Stimulated activated CD8-positive, alpha-beta memory T cell treated with anti-CD3 and anti-CD28 coated beads, Interleukin-12 subunit alpha, Interleukin-12 subunit beta, amount 100 ng/mL, for 24 hours (primary cell): ENCODE results near the gene COL6A2.
"Not testable (repeated sequence)": the region's sequence is repeated elsewhere in the genome, so short reads cannot be mapped to it uniquely, and the experiment has no call there.

Experiments
- DNase-seq: peaks from one replicate; pipeline ENCODE4 v3.0.0-alpha.2; 2020; ENCODE audit errors: extremely low read depth

Gene COL6A2

GRCh38 chr21:46126309-46127238 is 28.7 kb downstream of the COL6A2 start:
- no peak for DNase-seq

GRCh38 chr21:46127239-46128105 is 29.6 kb downstream of the COL6A2 start:
- no peak for DNase-seq

- DNase-seq, result no peak
Measured at GRCh38 chr21:46128106-46128932, 30.4 kb downstream of the COL6A2 start.

- no peak for DNase-seq
Measured at GRCh38 chr21:46128933-46129571, 31.1 kb downstream of the COL6A2 start.

GRCh38 chr21:46129846-46130651 is 32.1 kb downstream of the COL6A2 start:
- DNase-seq, result no peak

- DNase-seq, result no peak
Measured at GRCh38 chr21:46130831-46131587, 33.1 kb downstream of the COL6A2 start.

GRCh38 chr21:46131588-46131837 is 33.6 kb downstream of the COL6A2 start:
- DNase-seq, result no peak

- no peak for DNase-seq
Measured at GRCh38 chr21:46131838-46132651, 34.1 kb downstream of the COL6A2 start.

GRCh38 chr21:46135782-46136395 is 38.0 kb downstream of the COL6A2 start:
- no peak for DNase-seq

GRCh38 chr21:46136739-46137349 is 38.9 kb downstream of the COL6A2 start:
- no peak for DNase-seq

- no peak for DNase-seq
Measured at GRCh38 chr21:46137908-46138307, 40.0 kb downstream of the COL6A2 start.

- no peak for DNase-seq
Measured at GRCh38 chr21:46138383-46138970, 40.6 kb downstream of the COL6A2 start.

GRCh38 chr21:46139686-46140085 is 41.8 kb downstream of the COL6A2 start:
- DNase-seq, result no peak

- DNase-seq, result not testable (repeated sequence)
Measured at GRCh38 chr21:46140352-46141003, 42.6 kb downstream of the COL6A2 start.

- no peak for DNase-seq
Measured at GRCh38 chr21:46141767-46142581, 44.1 kb downstream of the COL6A2 start.
